Testis (tissue), 5 donors: ENCODE measurements around the gene ZNF653. TPM values are rescaled to one million over a fixed set of nuclear protein-coding genes. Genes with fewer than 3 reads are reported as not detected.
A peak's percentile ranks its signal among the peaks of the same experiment; 100 is the strongest.

Experiments used
- DNase-seq: peaks from one replicate; pipeline ENCODE4 v3.0.0-alpha.2; 2019
- H3K27ac ChIP-seq, 2 donors: fragments of 200-600 bp; sonication (generic); one replicate each; pipeline ENCODE4 v1.5.1; 2019
- H3K27me3 ChIP-seq: fragments of 200-600 bp; sonication (generic); one replicate; pipeline ENCODE4 v1.5.1; 2019
- H3K36me3 ChIP-seq: fragments of 200-600 bp; sonication (generic); one replicate; pipeline ENCODE4 v1.5.1; 2017; ENCODE audit warnings: low read depth; ENCODE audit errors: missing control alignments
- H3K4me1 ChIP-seq: fragments of 200-600 bp; sonication (generic); one replicate; pipeline ENCODE4 v1.5.1; 2019
- H3K4me3 ChIP-seq, 2 donors: fragments of 200-600 bp; sonication (generic); one replicate each; pipeline ENCODE4 v1.5.1; 2017 to 2019
- H3K9me3 ChIP-seq: fragments of 200-600 bp; sonication (generic); one replicate; pipeline ENCODE4 v1.5.1; 2017
- POLR2A ChIP-seq: fragments of 450-650 bp; IDR thresholded peaks from one replicate; pipeline ENCODE4 v1.6.1; 2017; ENCODE audit warnings: antibody characterized with exemption, mild to moderate bottlenecking, moderate library complexity
- WGBS, 2 donors: methylation state at CpG; one replicate each; pipeline ENCODE4 v1.1.5; 2018; 5-methylcytosine and 5-hydroxymethylcytosine counted together
- intact Hi-C: fragments of 100-400 bp; cut with DNase I; formaldehyde crosslinking; loops from one replicate; pipeline ENCODE4 v1.15.1; 2023; ENCODE audit warnings: low total_unique reads
- long read RNA-seq, 2 donors: transcript quantifications; one replicate each; lab custom pipeline, GENCODE V29; 2026
- polyA plus RNA-seq: library from polyadenylated mRNA; stranded (reverse); fragments of 350-450 nt; fragmentation: Illumina TruSeq; extraction: RNeasy Lipid Tissue Mini Kit (QIAGEN cat#74804); gene quantifications from one replicate; pipeline ENCODE4 v1.2.3, GENCODE V29; 2014; ENCODE audit warnings: low read depth, low replicate concordance; ENCODE audit not compliant: insufficient read depth
- total RNA-seq, 2 donors: library from RNA; depleted of rRNA; stranded (reverse); fragments of >200 nt; gene quantifications; one replicate each; pipeline ENCODE4 v1.2.3, GENCODE V29; 2016
- TF ChIP-seq, protein P1 (sequence below), 3 experiments: fragments of 450-650 bp in 2 of 3; fragments of 200-600 bp in 1 of 3; sonication (generic) in 1 of 3; IDR thresholded peaks; one replicate each; pipeline ENCODE4 v1.5.1; 2016 to 2019; ENCODE audit warnings: antibody characterized with exemption in 3 of 3, mild to moderate bottlenecking in 2 of 3, moderate library complexity in 1 of 3

ZNF653 gene, protein sequence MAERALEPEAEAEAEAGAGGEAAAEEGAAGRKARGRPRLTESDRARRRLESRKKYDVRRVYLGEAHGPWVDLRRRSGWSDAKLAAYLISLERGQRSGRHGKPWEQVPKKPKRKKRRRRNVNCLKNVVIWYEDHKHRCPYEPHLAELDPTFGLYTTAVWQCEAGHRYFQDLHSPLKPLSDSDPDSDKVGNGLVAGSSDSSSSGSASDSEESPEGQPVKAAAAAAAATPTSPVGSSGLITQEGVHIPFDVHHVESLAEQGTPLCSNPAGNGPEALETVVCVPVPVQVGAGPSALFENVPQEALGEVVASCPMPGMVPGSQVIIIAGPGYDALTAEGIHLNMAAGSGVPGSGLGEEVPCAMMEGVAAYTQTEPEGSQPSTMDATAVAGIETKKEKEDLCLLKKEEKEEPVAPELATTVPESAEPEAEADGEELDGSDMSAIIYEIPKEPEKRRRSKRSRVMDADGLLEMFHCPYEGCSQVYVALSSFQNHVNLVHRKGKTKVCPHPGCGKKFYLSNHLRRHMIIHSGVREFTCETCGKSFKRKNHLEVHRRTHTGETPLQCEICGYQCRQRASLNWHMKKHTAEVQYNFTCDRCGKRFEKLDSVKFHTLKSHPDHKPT
- total RNA-seq (10 to 100 TPM; 36.8 to 53.3 TPM), polyA plus RNA-seq (45.9 TPM)
- long read RNA-seq, donor 1, partial matches to known transcripts, result 0 of 3 reads
- long read RNA-seq, donor 1, other reads (novel, unspliced or antisense), result 0 of 3 reads
- long read RNA-seq, donor 2, result 0 reads

GRCh38 chr19:11505504-11506100 lies at the start of gene ZNF653:
Gene ZNF653 (minus strand): TSS chr19:11505839. CDS start chr19:11505786, 53 bp downstream.
- H3K4me1 ChIP-seq, result peaks cover 4% of the 10 kb centered on the region
- 1% methylated on average over 16 to 36 of the region's 65 CpGs for WGBS, 2 donors
- no peaks in the 10 kb centered on the region for H3K36me3 ChIP-seq
- H3K9me3 ChIP-seq, result no peaks in the 10 kb centered on the region
- TF ChIP-seq, protein P1, sequence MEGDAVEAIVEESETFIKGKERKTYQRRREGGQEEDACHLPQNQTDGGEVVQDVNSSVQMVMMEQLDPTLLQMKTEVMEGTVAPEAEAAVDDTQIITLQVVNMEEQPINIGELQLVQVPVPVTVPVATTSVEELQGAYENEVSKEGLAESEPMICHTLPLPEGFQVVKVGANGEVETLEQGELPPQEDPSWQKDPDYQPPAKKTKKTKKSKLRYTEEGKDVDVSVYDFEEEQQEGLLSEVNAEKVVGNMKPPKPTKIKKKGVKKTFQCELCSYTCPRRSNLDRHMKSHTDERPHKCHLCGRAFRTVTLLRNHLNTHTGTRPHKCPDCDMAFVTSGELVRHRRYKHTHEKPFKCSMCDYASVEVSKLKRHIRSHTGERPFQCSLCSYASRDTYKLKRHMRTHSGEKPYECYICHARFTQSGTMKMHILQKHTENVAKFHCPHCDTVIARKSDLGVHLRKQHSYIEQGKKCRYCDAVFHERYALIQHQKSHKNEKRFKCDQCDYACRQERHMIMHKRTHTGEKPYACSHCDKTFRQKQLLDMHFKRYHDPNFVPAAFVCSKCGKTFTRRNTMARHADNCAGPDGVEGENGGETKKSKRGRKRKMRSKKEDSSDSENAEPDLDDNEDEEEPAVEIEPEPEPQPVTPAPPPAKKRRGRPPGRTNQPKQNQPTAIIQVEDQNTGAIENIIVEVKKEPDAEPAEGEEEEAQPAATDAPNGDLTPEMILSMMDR (IDR thresholded peaks at IDR 0.05), result no peak
- no peak for TF ChIP-seq POLR2A
- peak; percentile 94 for DNase-seq
- H3K27ac ChIP-seq, result peak within 1 kb of the TSS; percentile 89 to 93
- no peaks in the 10 kb centered on the region for H3K27me3 ChIP-seq
- intact Hi-C loops, result no loop called here
- peak within 1 kb of the TSS; percentile 89 to 99 for H3K4me3 ChIP-seq

DNA sequence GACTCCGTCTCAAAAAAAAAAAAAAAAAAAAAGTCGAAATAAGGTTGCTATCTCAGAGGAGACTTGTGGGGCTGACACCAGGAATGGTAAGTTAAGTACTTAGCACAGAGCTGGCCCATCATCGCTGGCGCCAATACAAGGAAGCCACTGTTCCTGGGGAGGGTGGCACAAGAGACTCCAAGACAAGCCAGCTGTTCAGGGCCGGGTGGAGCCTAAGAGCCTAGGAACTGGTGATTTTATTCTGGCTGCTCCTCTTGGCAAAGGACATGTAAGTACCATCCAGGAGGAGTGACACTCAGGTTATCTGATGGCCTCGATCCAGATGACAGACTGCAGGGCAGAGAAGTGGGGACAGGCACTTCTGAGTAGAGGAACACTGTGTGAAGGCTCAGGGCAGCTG lies 49.6 kb upstream of the ZNF653 start:
- intact Hi-C loops, result no loop called here
- H3K27ac ChIP-seq, result no peak overlapping the region
- no peaks in the 10 kb centered on the region for H3K9me3 ChIP-seq
- peaks cover 18% of the 10 kb centered on the region for H3K4me1 ChIP-seq
- H3K4me3 ChIP-seq, result no peak overlapping the region
- WGBS, 2 donors, result 40 to 79% methylated on average over 6 of the region's 6 CpGs
- H3K27me3 ChIP-seq, result no peaks in the 10 kb centered on the region
- DNase-seq, result no peak
- TF ChIP-seq, protein P1 (IDR thresholded peaks at IDR 0.05), result no peak
- TF ChIP-seq POLR2A, result no peak
- H3K36me3 ChIP-seq, result no peaks in the 10 kb centered on the region

GRCh38 chr19:11554160-11554559 lies 48.5 kb upstream of the ZNF653 start:
- Histone ChIP-seq H3K4me1 (peaks cover 11% of the 10 kb centered on the region), H3K27ac (no peak overlapping the region), H3K9me3 (no peaks in the 10 kb centered on the region), H3K4me3 (no peak overlapping the region), H3K36me3 (no peaks in the 10 kb centered on the region), H3K27me3 (no peaks in the 10 kb centered on the region)
- intact Hi-C loops, result no loop called here
- TF ChIP-seq, protein P1 (IDR thresholded peaks at IDR 0.05), result no peak
- TF ChIP-seq POLR2A, result no peak
- no peak for DNase-seq
- WGBS, 2 donors, result 92 to 96% methylated on average over 6 to 12 of the region's 12 CpGs

GRCh38 chr19:11552666-11553372 lies 47.2 kb upstream of the ZNF653 start:
- intact Hi-C loops, result no loop called here
- WGBS, 2 donors, result 77 to 82% methylated on average over 17 to 20 of the region's 20 CpGs
- Histone ChIP-seq H3K36me3 (no peaks in the 10 kb centered on the region), H3K4me1 (peaks cover 4% of the 10 kb centered on the region), H3K27ac (no peak overlapping the region), H3K9me3 (no peaks in the 10 kb centered on the region), H3K4me3 (no peak overlapping the region), H3K27me3 (no peaks in the 10 kb centered on the region)
- no peak for TF ChIP-seq POLR2A
- TF ChIP-seq, protein P1 (IDR thresholded peaks at IDR 0.05), result no peak
- DNase-seq, result no peak
